Mesenchymal stem cell (in vitro differentiated cells and primary cell): ENCODE data around the gene GEMIN7.

Experiments used
- DNase-seq: peaks from one replicate; pipeline ENCODE4 v3.0.0-alpha.2; 2013
- H2AFZ ChIP-seq: one replicate; pipeline ENCODE4 v1.6.1; 2013; ENCODE audit warnings: low read depth, mild to moderate bottlenecking, control low read depth, inconsistent platforms, low read length, moderate library complexity
- H2AK5ac ChIP-seq: 2 replicates; pipeline ENCODE4 v1.6.1; 2013; ENCODE audit warnings: low read length, moderate library complexity, mild to moderate bottlenecking, inconsistent platforms; ENCODE audit not compliant: severe bottlenecking
- H2BK120ac ChIP-seq: one replicate; pipeline ENCODE4 v1.6.1; 2013; ENCODE audit warnings: low read depth, mild to moderate bottlenecking, inconsistent platforms, low read length, moderate library complexity
- H2BK12ac ChIP-seq, 2 experiments: one replicate each; pipeline ENCODE4 v1.6.1; 2013; ENCODE audit warnings: inconsistent platforms in 2 of 2, low read length in 2 of 2, mild to moderate bottlenecking in 2 of 2, moderate library complexity in 2 of 2, control low read depth in 1 of 2
- H2BK15ac ChIP-seq: one replicate; pipeline ENCODE4 v1.6.1; 2013; ENCODE audit warnings: mild to moderate bottlenecking, low read depth, inconsistent platforms; ENCODE audit not compliant: poor library complexity, severe bottlenecking
- H2BK5ac ChIP-seq: 2 replicates; pipeline ENCODE4 v1.6.1; 2013; ENCODE audit warnings: low read depth, mild to moderate bottlenecking, low read length, control low read depth, inconsistent platforms; ENCODE audit not compliant: poor library complexity, severe bottlenecking
- H3K14ac ChIP-seq, 2 experiments: one replicate each; pipeline ENCODE4 v1.6.1; 2013; ENCODE audit warnings: inconsistent platforms in 2 of 2, low read length in 2 of 2, control low read depth in 1 of 2, mild to moderate bottlenecking in 1 of 2, moderate library complexity in 1 of 2
- H3K18ac ChIP-seq, 2 experiments: one replicate each; pipeline ENCODE4 v1.6.1; 2013; ENCODE audit warnings: inconsistent platforms in 2 of 2, low read length in 2 of 2, control low read depth in 1 of 2, low read depth in 1 of 2, mild to moderate bottlenecking in 1 of 2
- H3K23ac ChIP-seq, 2 experiments: one replicate each; pipeline ENCODE4 v1.6.1; 2013; ENCODE audit warnings: inconsistent platforms in 2 of 2, low read length in 2 of 2, mild to moderate bottlenecking in 2 of 2, moderate library complexity in 2 of 2, control low read depth in 1 of 2
- H3K27ac ChIP-seq: 2 replicates; pipeline ENCODE4 v1.5.1; 2013; ENCODE audit warnings: mild to moderate bottlenecking, moderate library complexity, low read length, control low read depth, inconsistent platforms; ENCODE audit not compliant: poor library complexity, severe bottlenecking
- H3K27me3 ChIP-seq, 2 experiments: 2 replicates each; pipeline versions ENCODE4 v1.6.1 to v1.7.0; 2013; ENCODE audit warnings: low read length in 2 of 2, mild to moderate bottlenecking in 2 of 2, moderate library complexity in 2 of 2, control low read depth in 1 of 2, inconsistent platforms in 1 of 2; ENCODE audit not compliant: control insufficient read depth in 1 of 2, insufficient read depth in 1 of 2
- H3K36me3 ChIP-seq, 2 experiments: 2 replicates each; pipeline versions ENCODE4 v1.6.1 to v1.7.0; 2013; ENCODE audit warnings: low read length in 2 of 2, control low read depth in 1 of 2, inconsistent platforms in 1 of 2, low read depth in 1 of 2, mild to moderate bottlenecking in 1 of 2; ENCODE audit not compliant: insufficient read depth in 2 of 2, control insufficient read depth in 1 of 2
- H3K4ac ChIP-seq, 2 experiments: one replicate each; pipeline ENCODE4 v1.6.1; 2013; ENCODE audit warnings: inconsistent platforms in 2 of 2, low read length in 2 of 2, mild to moderate bottlenecking in 2 of 2, moderate library complexity in 2 of 2, control low read depth in 1 of 2, low read depth in 1 of 2
- H3K4me1 ChIP-seq: 2 replicates; pipeline ENCODE4 v1.6.1; 2013; ENCODE audit warnings: low read depth, low read length, control low read depth; ENCODE audit not compliant: control insufficient read depth, insufficient read depth
- H3K4me2 ChIP-seq: 2 replicates; pipeline ENCODE4 v1.6.1; 2013; ENCODE audit warnings: low read length, mild to moderate bottlenecking, inconsistent platforms; ENCODE audit not compliant: poor library complexity, severe bottlenecking
- H3K4me3 ChIP-seq, 2 experiments: 2 replicates each; pipeline versions ENCODE4 v1.5.1 to v1.7.0; 2013; ENCODE audit warnings: low read length in 2 of 2, mild to moderate bottlenecking in 2 of 2, control low read depth in 1 of 2, low read depth in 1 of 2; ENCODE audit not compliant: insufficient read depth in 1 of 2
- H3K79me1 ChIP-seq: replicated peaks from 2 replicates; pipeline ENCODE4 v1.6.1; 2013; ENCODE audit warnings: mild to moderate bottlenecking, control low read depth, low read length, inconsistent platforms; ENCODE audit not compliant: poor library complexity, severe bottlenecking
- H3K9ac ChIP-seq: 2 replicates; pipeline ENCODE4 v1.7.0; 2013; ENCODE audit warnings: mild to moderate bottlenecking, low read length, moderate library complexity
- H3K9me3 ChIP-seq: 2 replicates; pipeline ENCODE4 v1.7.0; 2013; ENCODE audit warnings: mild to moderate bottlenecking, low read length; ENCODE audit not compliant: control insufficient read depth
- H4K8ac ChIP-seq: one replicate; pipeline ENCODE4 v1.6.1; 2013; ENCODE audit warnings: inconsistent platforms, mild to moderate bottlenecking, low read length, moderate library complexity
- H4K91ac ChIP-seq: one replicate; pipeline ENCODE4 v1.6.1; 2013; ENCODE audit warnings: mild to moderate bottlenecking, low read length, inconsistent platforms
- WGBS: methylation state at CpG from one replicate; pipeline ENCODE4 v1.1.7; 2013; ENCODE audit warnings: mixed read lengths; 5-methylcytosine and 5-hydroxymethylcytosine counted together

Gene GEMIN7

DNA sequence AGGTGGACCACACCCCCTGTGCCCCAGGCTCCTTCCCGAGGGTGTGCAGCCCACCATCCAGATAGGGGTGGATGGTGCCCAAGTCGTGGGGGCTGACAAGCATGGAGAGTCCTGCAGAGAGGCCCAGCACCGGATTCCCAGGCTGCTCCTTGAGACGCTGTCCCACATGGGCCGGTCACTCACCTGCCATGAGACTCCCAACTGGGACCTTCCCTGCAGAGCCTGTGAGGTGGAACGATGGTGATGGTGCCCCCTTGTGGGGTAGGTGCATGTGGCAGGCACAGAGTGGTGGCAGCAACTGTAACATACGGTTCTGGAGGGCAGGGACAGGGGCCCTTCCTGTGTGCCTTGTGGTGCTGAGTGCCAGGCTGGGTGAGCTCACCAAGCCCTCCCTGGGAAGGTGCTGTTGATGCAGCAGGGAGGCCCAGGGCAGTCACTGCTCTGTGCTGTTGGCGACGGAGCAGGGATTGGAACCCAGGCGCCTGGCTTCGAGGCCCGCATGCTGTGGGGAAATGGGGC, 47.0 kb downstream of the GEMIN7 start:
- Histone ChIP-seq H3K9ac (peak overlapping the region; percentile 26), H3K27ac (no peak overlapping the region), H2BK5ac (no peak overlapping the region), H3K4ac (no peak overlapping the region), H2BK15ac (no peak overlapping the region), H3K27me3 (no peaks in the 10 kb centered on the region), H3K36me3 (peaks cover 0 to 26% of the 10 kb centered on the region in 2 experiments), H3K79me1 (peaks cover 64% of the 10 kb centered on the region), H3K4me2 (no peak overlapping the region), H3K14ac (no peak overlapping the region), H3K18ac (no peak overlapping the region), H3K4me3 (no peak overlapping the region), H3K9me3 (no peaks in the 10 kb centered on the region), H3K23ac (no peak overlapping the region), H2AK5ac (no peak overlapping the region), H4K91ac (peak overlapping the region; percentile 57), H4K8ac (no peak overlapping the region), H3K4me1 (peaks cover 25% of the 10 kb centered on the region), H2BK120ac (no peak overlapping the region), H2BK12ac (peak overlapping the region in 1 of 2 experiments; percentile 21), H2AFZ (no peak overlapping the region)
- peak; percentile 63 for DNase-seq
- WGBS: 61% methylated on average over 12 of the region's 12 CpGs

DNA sequence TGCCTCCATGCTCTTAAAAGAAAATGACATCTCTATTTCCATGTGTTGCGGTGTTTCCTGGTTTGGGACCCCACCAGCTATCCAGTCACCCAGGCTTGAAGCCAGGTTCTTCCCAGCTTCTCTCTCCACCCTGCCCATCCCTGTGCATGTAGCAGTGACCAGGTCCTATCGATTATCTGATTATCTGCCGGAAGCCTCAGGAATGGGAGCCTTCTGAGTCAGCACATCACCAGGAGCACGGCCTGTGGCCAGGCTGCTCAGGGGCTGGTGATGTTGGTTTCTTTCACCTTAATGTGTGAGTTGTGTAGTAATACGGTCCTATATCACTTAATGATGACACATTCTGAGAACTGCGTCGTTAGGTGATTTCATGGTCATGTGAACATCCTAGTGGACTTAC, 47.6 kb downstream of the GEMIN7 start:
- H2AK5ac ChIP-seq: no peak overlapping the region
- peaks cover 63% of the 10 kb centered on the region for H3K79me1 ChIP-seq
- DNase-seq: no peak
- no peak overlapping the region for H2BK12ac ChIP-seq
- H3K14ac ChIP-seq: no peak overlapping the region
- no peak overlapping the region for H4K91ac ChIP-seq
- H3K18ac ChIP-seq: no peak overlapping the region
- no peak overlapping the region for H2AFZ ChIP-seq
- no peak overlapping the region for H4K8ac ChIP-seq
- H3K4me3 ChIP-seq: no peak overlapping the region
- H3K36me3 ChIP-seq: peaks cover 0 to 26% of the 10 kb centered on the region in 2 experiments
- 94% methylated on average over 7 of the region's 7 CpGs for WGBS
- H3K27ac ChIP-seq: no peak overlapping the region
- H3K23ac ChIP-seq: no peak overlapping the region
- no peak overlapping the region for H2BK120ac ChIP-seq
- no peak overlapping the region for H2BK15ac ChIP-seq
- H3K9ac ChIP-seq: no peak overlapping the region
- H3K9me3 ChIP-seq: no peaks in the 10 kb centered on the region
- H3K4me1 ChIP-seq: peaks cover 25% of the 10 kb centered on the region
- H2BK5ac ChIP-seq: no peak overlapping the region
- H3K4me2 ChIP-seq: no peak overlapping the region
- no peak overlapping the region for H3K4ac ChIP-seq
- no peaks in the 10 kb centered on the region for H3K27me3 ChIP-seq

DNA sequence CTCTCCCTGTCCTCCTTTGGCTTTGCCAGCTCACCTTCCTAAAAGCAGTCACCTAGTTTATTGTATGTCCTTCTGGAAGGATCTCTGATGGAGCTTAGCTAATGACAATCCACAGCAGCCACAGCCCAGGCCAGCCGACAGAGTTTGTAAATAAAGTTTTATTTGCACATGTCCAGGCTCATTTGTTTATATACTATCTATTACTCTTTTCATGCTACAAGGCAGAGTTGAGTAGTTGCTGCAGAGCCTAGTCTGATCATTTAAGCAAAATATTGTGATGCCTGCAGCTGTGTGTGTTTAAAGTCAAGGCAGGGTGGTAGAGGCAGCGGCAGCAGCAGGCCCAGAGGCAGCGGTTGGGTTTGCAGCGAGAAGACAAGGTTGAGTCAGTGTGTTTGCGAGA, 49.1 kb downstream of the GEMIN7 start:
- H3K27ac ChIP-seq: no peak overlapping the region
- no peak overlapping the region for H3K14ac ChIP-seq
- H3K4me2 ChIP-seq: no peak overlapping the region
- H3K9ac ChIP-seq: no peak overlapping the region
- WGBS: 94% methylated on average over 4 of the region's 5 CpGs
- H3K79me1 ChIP-seq: peaks cover 58% of the 10 kb centered on the region
- H3K18ac ChIP-seq: no peak overlapping the region
- no peak overlapping the region for H2BK15ac ChIP-seq
- H3K4me1 ChIP-seq: peaks cover 22% of the 10 kb centered on the region
- H3K36me3 ChIP-seq: peaks cover 0 to 23% of the 10 kb centered on the region in 2 experiments
- no peak overlapping the region for H2AK5ac ChIP-seq
- no peak overlapping the region for H3K4me3 ChIP-seq
- H3K27me3 ChIP-seq: no peaks in the 10 kb centered on the region
- no peak overlapping the region for H4K8ac ChIP-seq
- H2BK12ac ChIP-seq: no peak overlapping the region
- H3K23ac ChIP-seq: no peak overlapping the region
- H2AFZ ChIP-seq: no peak overlapping the region
- no peaks in the 10 kb centered on the region for H3K9me3 ChIP-seq
- no peak for DNase-seq
- H2BK5ac ChIP-seq: no peak overlapping the region
- no peak overlapping the region for H2BK120ac ChIP-seq
- no peak overlapping the region for H4K91ac ChIP-seq
- H3K4ac ChIP-seq: no peak overlapping the region

DNA sequence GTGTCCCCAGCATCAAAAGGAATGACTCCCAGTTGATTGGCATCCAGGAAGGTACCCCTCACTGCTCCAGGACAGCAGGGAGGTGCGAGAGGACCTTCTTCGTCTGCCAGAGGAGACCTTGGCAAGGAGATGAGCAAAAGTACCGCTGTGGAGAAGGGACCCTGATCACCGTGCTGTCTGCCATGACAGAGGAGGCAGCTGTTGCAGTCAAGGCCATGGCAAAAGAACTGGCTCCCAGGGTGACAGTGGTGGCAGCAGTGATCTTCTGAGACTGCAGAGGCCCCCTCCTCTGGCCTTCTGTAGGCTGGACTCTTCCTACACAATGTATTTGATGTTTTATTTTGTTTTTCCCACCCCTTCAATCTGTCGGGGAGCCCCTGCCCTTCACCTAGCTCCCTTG, 49.7 kb downstream of the GEMIN7 start:
- Histone ChIP-seq H3K14ac (no peak overlapping the region), H2BK12ac (no peak overlapping the region), H3K79me1 (peaks cover 59% of the 10 kb centered on the region), H2BK5ac (no peak overlapping the region), H3K4me3 (no peak overlapping the region), H2AFZ (no peak overlapping the region), H3K4me1 (peaks cover 22% of the 10 kb centered on the region), H3K9ac (no peak overlapping the region), H3K23ac (no peak overlapping the region), H3K27me3 (no peaks in the 10 kb centered on the region), H3K27ac (no peak overlapping the region), H3K4ac (no peak overlapping the region), H2AK5ac (no peak overlapping the region), H3K18ac (no peak overlapping the region), H4K8ac (no peak overlapping the region), H2BK15ac (no peak overlapping the region), H2BK120ac (no peak overlapping the region), H3K36me3 (peaks cover 0 to 21% of the 10 kb centered on the region in 2 experiments), H3K9me3 (no peaks in the 10 kb centered on the region), H3K4me2 (no peak overlapping the region), H4K91ac (no peak overlapping the region)
- WGBS: 97% methylated on average over 5 of the region's 5 CpGs
- no peak for DNase-seq
